NCI-H1417 (cell line): ENCODE measurements around the gene TAP2.
"Not testable (repeated sequence)": the region's sequence is repeated elsewhere in the genome, so short reads cannot be mapped to it uniquely, and the experiment has no call there.

Experiments
- DNase-seq, 3 experiments: peaks; one replicate each; lab custom pipeline; 2025; lab: John Stamatoyannopoulos, UW

TAP2 gene

GRCh38 chr6:32835167-32835893 lies 3.2 kb downstream of the TAP2 start:
- no peak for DNase-seq

GRCh38 chr6:32833664-32834063 lies 4.9 kb downstream of the TAP2 start:
- no peak for DNase-seq

- no peak for DNase-seq
Observed at GRCh38 chr6:32832535-32832934, 6.0 kb downstream of the TAP2 start.

GRCh38 chr6:32830936-32831335 lies 7.6 kb downstream of the TAP2 start:
- no peak for DNase-seq

- DNase-seq = no peak
Observed at GRCh38 chr6:32830017-32830416, 8.5 kb downstream of the TAP2 start.

GRCh38 chr6:32829495-32829894 lies 9.0 kb downstream of the TAP2 start:
- no peak for DNase-seq

GRCh38 chr6:32827025-32827424 lies 11.5 kb downstream of the TAP2 start:
- DNase-seq = no peak

GRCh38 chr6:32825966-32826365 lies 12.6 kb downstream of the TAP2 start:
- peak in 1 of 3 experiments; percentile 30 for DNase-seq

- no peak for DNase-seq
Observed at GRCh38 chr6:32819729-32820128, 18.8 kb downstream of the TAP2 start.

- DNase-seq = no peak
Observed at GRCh38 chr6:32818867-32819266, 19.7 kb downstream of the TAP2 start.

GRCh38 chr6:32816746-32817204 lies 21.8 kb downstream of the TAP2 start, which contains the start of gene HLA-DOB:
TSS of gene HLA-DOB (minus strand) at chr6:32817002. CDS start at chr6:32816951, 51 bp downstream.
- no peak for DNase-seq

GRCh38 chr6:32815996-32816395 lies 22.5 kb downstream of the TAP2 start:
- DNase-seq = no peak

- DNase-seq = no peak
Observed at GRCh38 chr6:32815115-32815514, 23.4 kb downstream of the TAP2 start.

- DNase-seq = no peak
Observed at GRCh38 chr6:32814145-32814544, 24.4 kb downstream of the TAP2 start.

GRCh38 chr6:32809171-32809570 lies 29.4 kb downstream of the TAP2 start:
- no peak for DNase-seq

GRCh38 chr6:32807020-32807580 lies 31.4 kb downstream of the TAP2 start:
- no peak for DNase-seq

- not testable (repeated sequence) for DNase-seq
Observed at GRCh38 chr6:32805404-32805803, 33.1 kb downstream of the TAP2 start.

- DNase-seq = no peak
Observed at GRCh38 chr6:32803416-32803815, 35.1 kb downstream of the TAP2 start.

GRCh38 chr6:32799740-32800139 lies 38.8 kb downstream of the TAP2 start:
- no peak for DNase-seq

GRCh38 chr6:32799168-32799567 lies 39.4 kb downstream of the TAP2 start:
- no peak for DNase-seq

- DNase-seq = peak; percentile 28 to 64 (median 63)
Observed at GRCh38 chr6:32796848-32797776, 41.4 kb downstream of the TAP2 start.

- no peak for DNase-seq
Observed at GRCh38 chr6:32794510-32794909, 44.0 kb downstream of the TAP2 start.
